ENCODE measurements around the gene RAD51B.

Gene RAD51B

GRCh38 chr14:68497011-68497410, 677.4 kb downstream of the RAD51B start:
- DNase-seq (ENCODE audit: low read depth in 2 of 2, low spot score in 1 of 2) = no peak

- no peak for DNase-seq (ENCODE audit: low read depth in 2 of 2, low spot score in 1 of 2)
Measured at GRCh38 chr14:68499451-68499850, 679.9 kb downstream of the RAD51B start.

DNA sequence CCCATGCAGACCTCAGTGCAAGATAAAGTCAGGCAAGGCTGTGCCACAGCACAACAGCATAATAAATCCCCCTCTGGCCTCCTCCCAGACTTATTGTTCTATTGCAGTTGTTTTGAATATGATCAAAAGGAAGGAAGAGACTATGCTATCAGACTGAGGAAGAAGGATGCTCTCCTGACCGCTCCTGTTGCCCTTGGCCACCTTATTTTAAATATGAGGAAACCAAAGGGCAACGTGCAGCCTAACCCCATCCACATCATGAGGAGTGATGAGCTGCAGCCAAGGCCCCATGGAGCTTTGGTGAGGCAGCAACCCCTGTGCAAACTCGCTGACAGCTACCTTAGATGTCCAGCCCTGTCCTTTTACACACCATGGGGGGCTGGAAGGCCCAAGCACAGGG, 681.6 kb downstream of the RAD51B start:
- DNase-seq (ENCODE audit: low read depth in 2 of 2, low spot score in 1 of 2) = no peak

DNA sequence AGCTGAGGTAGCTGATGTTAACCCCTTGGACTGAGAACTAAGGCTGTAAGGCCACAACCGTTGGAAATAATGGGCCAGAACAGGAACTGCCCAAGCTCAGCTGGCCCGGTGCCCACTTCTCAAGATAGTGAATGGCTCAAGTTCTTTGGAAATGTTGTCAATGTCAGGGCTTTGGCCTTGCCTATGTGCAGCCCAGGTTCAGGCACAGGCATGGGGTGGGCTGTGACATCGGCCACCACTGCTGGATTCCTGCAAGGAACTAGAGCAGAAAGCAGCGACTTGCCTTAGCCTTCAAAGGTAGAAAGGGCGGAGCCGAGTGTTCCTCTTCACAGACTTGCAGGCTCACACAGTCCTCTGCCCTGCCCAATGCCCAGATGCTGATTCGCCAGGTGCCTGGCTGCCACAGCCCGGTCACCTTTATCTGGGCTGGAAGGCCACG, 682.1 kb downstream of the RAD51B start:
- DNase-seq (ENCODE audit: low read depth in 2 of 2, low spot score in 1 of 2) = no peak

- no peak for DNase-seq (ENCODE audit: low read depth in 2 of 2, low spot score in 1 of 2)
Measured at GRCh38 chr14:68502230-68502629, 682.7 kb downstream of the RAD51B start.

DNA sequence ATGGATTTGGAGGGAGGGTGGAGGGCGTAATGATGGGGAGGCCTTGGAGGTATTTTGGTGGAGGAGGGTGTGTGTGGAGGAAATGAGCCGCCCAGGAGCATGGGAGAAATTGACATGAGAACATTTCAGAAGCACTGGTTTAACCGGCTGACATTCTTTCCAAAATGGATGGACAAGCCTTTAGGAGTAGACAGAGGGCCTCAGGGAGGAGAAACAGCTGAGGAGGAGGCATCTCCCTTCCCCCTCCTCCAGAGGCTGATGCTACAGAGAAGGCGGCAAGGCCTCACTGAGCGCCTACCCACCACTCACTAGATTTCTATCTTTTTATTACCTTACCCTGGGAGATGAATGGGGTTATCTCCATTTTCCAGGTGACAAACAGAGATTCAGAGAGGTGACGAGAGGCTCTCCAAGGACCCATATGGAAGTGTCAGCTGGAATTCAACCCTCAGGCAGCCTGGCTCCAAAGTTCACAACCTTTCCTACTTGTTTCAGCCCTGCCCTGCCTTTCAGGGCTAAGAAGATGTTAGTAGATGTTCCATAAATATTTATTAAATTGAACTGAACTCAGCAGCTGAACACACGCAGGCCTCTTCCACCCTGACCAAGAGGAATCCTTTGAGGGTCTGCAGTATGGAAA, 683.7 kb downstream of the RAD51B start:
- no peak for DNase-seq (ENCODE audit: low read depth in 2 of 2, low spot score in 1 of 2)

DNA sequence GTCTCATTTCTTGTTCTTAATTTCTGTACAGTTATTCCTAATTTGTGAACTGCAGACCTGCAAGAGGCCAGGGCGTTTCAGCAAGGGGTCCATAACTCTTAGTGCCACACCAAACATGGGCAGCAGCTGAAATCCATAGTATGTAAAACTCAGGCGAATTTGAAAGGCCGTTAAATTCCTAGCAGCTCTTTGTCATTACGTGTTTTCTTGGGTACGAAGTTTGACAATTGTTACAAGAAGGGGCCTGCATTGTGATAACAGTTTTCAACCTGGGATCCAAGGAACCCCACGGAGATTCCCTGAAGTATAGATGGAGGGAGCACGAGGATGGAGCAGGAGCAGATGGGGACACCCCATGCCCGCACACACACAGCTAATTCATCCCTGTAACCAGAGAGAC, 685.3 kb downstream of the RAD51B start:
- no peak for DNase-seq (ENCODE audit: low read depth in 2 of 2, low spot score in 1 of 2)

GRCh38 chr14:68506021-68506644, 686.6 kb downstream of the RAD51B start:
- DNase-seq (ENCODE audit: low read depth in 2 of 2, low spot score in 1 of 2) = no peak

GRCh38 chr14:68506645-68507419, 687.3 kb downstream of the RAD51B start:
- no peak for DNase-seq (ENCODE audit: low read depth in 2 of 2, low spot score in 1 of 2)

GRCh38 chr14:68507544-68508081, 688.0 kb downstream of the RAD51B start:
- no peak for DNase-seq (ENCODE audit: low read depth in 2 of 2, low spot score in 1 of 2)

- no peak for DNase-seq (ENCODE audit: low read depth in 2 of 2, low spot score in 1 of 2)
Measured at GRCh38 chr14:68508581-68508980, 689.0 kb downstream of the RAD51B start.

- DNase-seq (ENCODE audit: low read depth in 2 of 2, low spot score in 1 of 2) = no peak
Measured at GRCh38 chr14:68509188-68509983, 689.8 kb downstream of the RAD51B start.

- DNase-seq (ENCODE audit: low read depth in 2 of 2, low spot score in 1 of 2) = no peak
Measured at GRCh38 chr14:68510201-68511128, 690.9 kb downstream of the RAD51B start.

- DNase-seq (ENCODE audit: low read depth in 2 of 2, low spot score in 1 of 2) = no peak
Measured at GRCh38 chr14:68511129-68512047, 691.8 kb downstream of the RAD51B start.

- DNase-seq (ENCODE audit: low read depth in 2 of 2, low spot score in 1 of 2) = no peak
Measured at GRCh38 chr14:68512088-68512487, 692.5 kb downstream of the RAD51B start.

DNA sequence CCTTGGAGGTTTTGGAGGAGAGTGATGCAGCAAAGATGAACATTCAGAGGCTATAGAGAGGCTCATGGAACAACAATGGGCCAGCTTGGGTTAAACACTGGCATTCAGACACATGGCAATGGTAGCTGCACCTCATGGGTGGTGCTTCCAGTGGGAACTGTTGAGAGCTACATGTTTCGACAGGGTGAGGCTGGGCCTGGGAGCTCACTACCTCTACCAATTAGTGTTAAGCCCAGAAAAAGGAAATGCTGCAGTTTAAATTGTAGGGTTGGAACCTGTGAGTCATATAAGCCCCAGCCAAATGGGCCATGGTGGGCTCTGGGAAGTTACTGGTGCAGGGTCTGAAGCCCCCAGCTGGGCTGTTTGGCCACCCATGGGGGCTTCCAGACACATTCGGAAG, 693.6 kb downstream of the RAD51B start:
- no peak for DNase-seq (ENCODE audit: low read depth in 2 of 2, low spot score in 1 of 2)

- DNase-seq (ENCODE audit: low read depth in 2 of 2, low spot score in 1 of 2) = no peak
Measured at GRCh38 chr14:68513838-68514607, 694.4 kb downstream of the RAD51B start.

DNA sequence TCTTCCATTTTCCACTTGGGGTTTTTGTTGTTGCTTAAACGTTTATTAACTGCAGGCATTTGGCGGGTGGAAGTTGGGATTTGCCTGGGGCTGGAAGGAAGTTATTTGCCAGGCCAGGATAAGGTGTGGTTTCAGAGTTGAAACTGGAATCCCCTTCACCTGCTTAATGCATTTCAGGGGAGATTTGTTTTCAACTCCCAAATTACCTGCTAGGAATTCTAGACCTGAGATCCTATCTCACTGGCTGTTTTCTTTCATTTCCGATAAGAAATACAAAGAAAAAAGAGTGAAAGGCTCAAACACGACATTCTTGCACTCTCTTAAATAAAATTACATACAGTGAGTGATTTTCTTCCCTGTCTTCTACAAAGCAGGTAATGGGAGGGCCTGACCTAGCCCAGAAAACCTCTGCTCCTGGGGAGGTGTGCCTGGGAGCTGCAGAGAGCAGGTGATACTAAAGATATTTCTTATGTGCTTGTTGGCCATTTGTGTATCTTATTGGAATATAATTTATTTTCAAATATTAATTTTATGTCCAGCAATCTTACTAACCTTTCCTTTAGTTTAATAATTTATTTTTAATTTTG, 695.1 kb downstream of the RAD51B start:
- DNase-seq (ENCODE audit: low read depth in 2 of 2, low spot score in 1 of 2) = no peak
